ENCODE measurements around the gene MARCO. TPM values are rescaled to one million over a fixed set of nuclear protein-coding genes. Genes with fewer than 3 reads are reported as not detected.

Gene MARCO
- total RNA-seq, 1 experiment from 2014 or later: not detected

GRCh38 chr2:118989481-118989880, 47.5 kb downstream of the MARCO start:
- Histone ChIP-seq H3K4me1 (ENCODE audit: insufficient read depth, low read length) (no peaks in the 10 kb centered on the region), H3K27me3 (ENCODE audit: insufficient read depth, low read length) (no peaks in the 10 kb centered on the region; the same call in 1 of the 2 replicates), H3K79me1 (ENCODE audit: insufficient read depth, low read depth, low read length, poor library complexity, severe bottlenecking) (no peaks in the 10 kb centered on the region), H3K9ac (ENCODE audit: extremely low read depth, insufficient read length, low read length) (no peak overlapping the region), H4K20me1 (ENCODE audit: control insufficient read depth, insufficient read depth, insufficient read length) (no peaks in the 10 kb centered on the region), H3K14ac (ENCODE audit: insufficient read depth, low read length) (no peak overlapping the region), H3K9me3 (ENCODE audit: control insufficient read depth, low read depth, low read length) (no peaks in the 10 kb centered on the region), H4K8ac (replicated peaks; ENCODE audit: insufficient read length, low read depth, low read length) (no peak overlapping the region), H2AK5ac (ENCODE audit: insufficient read length, low read length) (no peak overlapping the region), H2BK20ac (ENCODE audit: low read depth, low read length, poor library complexity, severe bottlenecking) (no peak overlapping the region), H4K91ac (ENCODE audit: insufficient read length, low read depth, low read length) (no peak overlapping the region), H2BK12ac (ENCODE audit: insufficient read length, low read depth, low read length) (no peak overlapping the region), H3K18ac (ENCODE audit: insufficient read length, low read depth, low read length) (no peak overlapping the region), H4K5ac (ENCODE audit: insufficient read length, low read depth, low read length) (no peak overlapping the region), H3K4me2 (ENCODE audit: insufficient read depth, insufficient read length, low read length) (no peak overlapping the region), H3T11ph (ENCODE audit: low read length) (no peak overlapping the region), H3K79me2 (ENCODE audit: insufficient read depth, low read length) (no peaks in the 10 kb centered on the region), H3K4ac (ENCODE audit: low read depth, low read length) (no peak overlapping the region), H3K23me2 (ENCODE audit: insufficient read length, low read depth, low read length, poor library complexity, severe bottlenecking) (no peaks in the 10 kb centered on the region), H3K23ac (ENCODE audit: insufficient read length, low read depth, low read length) (no peak overlapping the region), H2AFZ (ENCODE audit: low read length) (no peak overlapping the region), H3K56ac (ENCODE audit: insufficient read length, low read depth, low read length) (no peak overlapping the region), H2BK15ac (ENCODE audit: low read depth, low read length) (no peak overlapping the region), H3K27ac (ENCODE audit: insufficient read length, low read depth, low read length) (no peak overlapping the region), H2BK5ac (ENCODE audit: insufficient read length, low read length) (no peak overlapping the region), H2BK120ac (ENCODE audit: low read depth, low read length, poor library complexity, severe bottlenecking) (no peak overlapping the region)
- Mint-ChIP-seq H3K4me3 (no peak overlapping the region), H3K9me3 (no peaks in the 10 kb centered on the region), H3K27ac (no peak overlapping the region), H3K36me3 (ENCODE audit: insufficient read depth in 1 of 3, low read depth in 3 of 3) (no peaks in the 10 kb centered on the region; a peak in 1 of 7 replicates), H3K27me3 (ENCODE audit: low read depth) (peaks cover 46% of the 10 kb centered on the region), H3K4me1 (no peaks in the 10 kb centered on the region)
- TF ChIP-seq CTCF (conservative IDR thresholded peaks at IDR 0.05): no peak
- no CpG with 5 or more reads among the region's 2 CpGs for WGBS (ENCODE audit: extremely low coverage, insufficient read length, low lambda C conversion rate)
- DNase-seq: no peak
